Measurements from ENCODE around the gene OPRL1. TPM values are rescaled to one million over a fixed set of nuclear protein-coding genes. Genes with fewer than 3 reads are reported as not detected.

OPRL1 gene
- total RNA-seq, 4 donors from 2014 or later, result 0.45 to 0.68 (median 0.52) TPM

GRCh38 chr20:64074184-64074789, 5.6 kb upstream of the OPRL1 start:
- no peaks in the 10 kb centered on the region for H3K9me3 ChIP-seq
- H3K27ac ChIP-seq, result no peak overlapping the region
- TF ChIP-seq POLR2AphosphoS5 (IDR thresholded peaks at IDR 0.05), result no peak
- TF ChIP-seq CTCF (IDR thresholded peaks at IDR 0.05), result no peak
- TF ChIP-seq EP300 (IDR thresholded peaks at IDR 0.05), result no peak
- TF ChIP-seq POLR2A (IDR thresholded peaks at IDR 0.05), result no peak
- H3K36me3 ChIP-seq, result peaks cover 38% of the 10 kb centered on the region
- no peak for DNase-seq (ENCODE audit: low spot score in 2 of 2)
- WGBS, result 75% methylated on average over 12 of the region's 28 CpGs
- peaks cover 40% of the 10 kb centered on the region for H3K4me1 ChIP-seq
- H3K4me3 ChIP-seq, result no peak overlapping the region
- no peaks in the 10 kb centered on the region for H3K27me3 ChIP-seq

- DNase-seq (ENCODE audit: low spot score in 2 of 2), result no peak
- Histone ChIP-seq H3K36me3 (peaks cover 38% of the 10 kb centered on the region), H3K4me3 (no peak overlapping the region), H3K4me1 (peaks cover 43% of the 10 kb centered on the region), H3K9me3 (no peaks in the 10 kb centered on the region), H3K27ac (no peak overlapping the region), H3K27me3 (no peaks in the 10 kb centered on the region)
- 87% methylated on average over 6 of the region's 8 CpGs for WGBS
- TF ChIP-seq POLR2AphosphoS5 (IDR thresholded peaks at IDR 0.05) (no peak), POLR2A (IDR thresholded peaks at IDR 0.05) (no peak), EP300 (IDR thresholded peaks at IDR 0.05) (no peak), CTCF (IDR thresholded peaks at IDR 0.05) (no peak)
Measured at GRCh38 chr20:64074963-64075362, 4.9 kb upstream of the OPRL1 start.

- Histone ChIP-seq H3K9me3 (no peaks in the 10 kb centered on the region), H3K36me3 (peaks cover 38% of the 10 kb centered on the region), H3K4me3 (no peak overlapping the region), H3K27ac (no peak overlapping the region), H3K27me3 (no peaks in the 10 kb centered on the region), H3K4me1 (peaks cover 47% of the 10 kb centered on the region)
- 84% methylated on average over 12 of the region's 12 CpGs for WGBS
- DNase-seq (ENCODE audit: low spot score in 2 of 2), result no peak
- TF ChIP-seq POLR2AphosphoS5 (IDR thresholded peaks at IDR 0.05) (no peak), CTCF (IDR thresholded peaks at IDR 0.05) (no peak), EP300 (IDR thresholded peaks at IDR 0.05) (no peak), POLR2A (IDR thresholded peaks at IDR 0.05) (no peak)
Measured at GRCh38 chr20:64075556-64075955, 4.3 kb upstream of the OPRL1 start.

- TF ChIP-seq POLR2AphosphoS5 (IDR thresholded peaks at IDR 0.05), result no peak
- no peaks in the 10 kb centered on the region for H3K9me3 ChIP-seq
- H3K27ac ChIP-seq, result no peak overlapping the region
- 73% methylated on average over 14 of the region's 22 CpGs for WGBS
- H3K4me1 ChIP-seq, result peaks cover 47% of the 10 kb centered on the region
- no peaks in the 10 kb centered on the region for H3K27me3 ChIP-seq
- H3K36me3 ChIP-seq, result peaks cover 34% of the 10 kb centered on the region
- DNase-seq (ENCODE audit: low spot score in 2 of 2), result no peak
- peak overlapping the region; percentile 81 for H3K4me3 ChIP-seq
Measured at GRCh38 chr20:64076061-64076997, 3.6 kb upstream of the OPRL1 start.

GRCh38 chr20:64077094-64077493, 2.8 kb upstream of the OPRL1 start:
- TF ChIP-seq POLR2A (IDR thresholded peaks at IDR 0.05) (no peak), POLR2AphosphoS5 (IDR thresholded peaks at IDR 0.05) (no peak), EP300 (IDR thresholded peaks at IDR 0.05) (no peak), CTCF (IDR thresholded peaks at IDR 0.05) (no peak)
- WGBS, result 83% methylated on average over 4 of the region's 8 CpGs
- peaks cover 47% of the 10 kb centered on the region for H3K4me1 ChIP-seq
- no peaks in the 10 kb centered on the region for H3K9me3 ChIP-seq
- no peak overlapping the region for H3K27ac ChIP-seq
- H3K36me3 ChIP-seq, result peaks cover 27% of the 10 kb centered on the region
- H3K4me3 ChIP-seq, result peak overlapping the region; percentile 81
- DNase-seq (ENCODE audit: low spot score in 2 of 2), result no peak
- H3K27me3 ChIP-seq, result no peaks in the 10 kb centered on the region

All from suprapubic skin (tissue), 4 donors.